T47D (cell line): ENCODE results near the gene GOLT1B.

Source experiments
- DNase-seq, 2 experiments: peaks; one replicate each; pipeline versions ENCODE4 v3.0.0 to v3.0.0-alpha.2; 2011 to 2012; ENCODE audit warnings: low read depth in 1 of 2, low spot score in 1 of 2
- JUND ChIP-seq: IDR thresholded peaks from 2 replicates; pipeline ENCODE4 v1.6.1; 2012; ENCODE audit warnings: low read depth
- in situ Hi-C: cut with HindIII; loops from 2 replicates; pipeline ENCODE4 v1.10.0; 2016; ENCODE audit warnings: low sequenced_read_pairs, low pct_unique_long_range_greater_than_20kb

The GOLT1B gene

DNA sequence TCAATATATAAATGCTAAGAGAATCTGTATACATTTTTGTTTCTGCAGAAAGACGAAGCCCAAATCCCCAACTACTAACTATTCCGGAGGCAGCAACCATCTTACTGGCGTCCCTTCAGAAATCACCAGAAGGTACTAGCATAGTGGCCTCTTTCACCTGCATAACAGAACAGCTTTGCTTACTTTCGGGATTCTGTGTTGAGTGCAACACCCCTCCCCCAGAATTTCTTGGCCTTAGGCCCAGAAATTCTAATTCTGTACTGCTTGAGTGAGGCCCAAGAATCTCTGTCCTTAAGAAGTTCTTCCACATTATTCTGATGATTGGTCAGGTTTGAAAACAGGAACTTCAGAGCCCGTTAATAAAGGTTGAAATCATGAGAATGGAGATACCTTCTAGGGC, 27.4 kb downstream of the GOLT1B start:
- in situ Hi-C loops: no loop called here
- TF ChIP-seq JUND: no peak
- no peak for DNase-seq

DNA sequence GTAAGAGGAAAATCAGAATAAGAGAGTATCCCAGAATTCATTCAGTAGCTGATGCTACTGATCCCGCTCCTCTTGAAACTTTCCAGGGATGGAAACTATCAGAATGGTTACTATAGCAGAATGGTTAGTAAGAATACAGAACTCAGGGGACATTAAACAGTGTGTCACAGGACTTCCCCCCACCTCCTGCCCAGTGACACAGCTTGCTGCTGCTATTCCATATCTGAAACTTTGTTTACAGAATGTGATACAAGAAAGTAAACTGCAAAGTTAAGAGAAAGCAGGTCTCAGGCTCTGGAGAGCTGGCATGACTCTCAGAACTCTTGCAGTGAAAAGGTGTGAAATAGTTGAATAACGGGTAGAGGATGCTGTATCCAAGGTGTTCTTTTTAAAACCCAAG, 27.9 kb downstream of the GOLT1B start:
- in situ Hi-C loops: no loop called here
- no peak for TF ChIP-seq JUND
- no peak for DNase-seq

- no peak for DNase-seq
- in situ Hi-C loops: no loop called here
- no peak for TF ChIP-seq JUND
These were observed 36.6 kb downstream of the GOLT1B start for GRCh38 chr12:21538061-21538653.

DNA sequence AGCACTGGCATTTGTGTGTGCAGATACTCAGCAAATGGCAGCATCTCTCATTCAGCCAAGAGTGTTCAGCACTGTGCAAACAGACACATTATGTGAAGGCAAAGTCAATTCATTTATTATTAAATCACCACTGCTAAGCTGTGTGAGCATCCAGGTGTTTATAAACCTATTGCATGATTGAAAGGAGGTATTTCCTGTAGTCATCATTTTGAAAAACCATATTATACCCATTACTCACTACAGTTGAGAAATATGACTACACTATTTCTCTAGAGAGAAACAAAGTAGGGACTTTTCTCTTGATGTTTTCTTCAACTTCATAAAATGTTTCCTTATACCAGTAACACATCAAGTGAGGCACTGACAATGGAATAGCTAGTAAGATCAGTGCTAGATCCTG, 38.2 kb downstream of the GOLT1B start:
- no peak for DNase-seq
- in situ Hi-C loops: no loop called here
- TF ChIP-seq JUND: no peak

GRCh38 chr12:21541773-21542172, 40.2 kb downstream of the GOLT1B start:
- no peak for TF ChIP-seq JUND
- in situ Hi-C loops: no loop called here
- DNase-seq: no peak

GRCh38 chr12:21542403-21542802, 40.8 kb downstream of the GOLT1B start:
- in situ Hi-C loops: no loop called here
- TF ChIP-seq JUND: no peak
- no peak for DNase-seq

GRCh38 chr12:21543151-21543550, 41.6 kb downstream of the GOLT1B start:
- DNase-seq: no peak
- in situ Hi-C loops: no loop called here
- no peak for TF ChIP-seq JUND

DNA sequence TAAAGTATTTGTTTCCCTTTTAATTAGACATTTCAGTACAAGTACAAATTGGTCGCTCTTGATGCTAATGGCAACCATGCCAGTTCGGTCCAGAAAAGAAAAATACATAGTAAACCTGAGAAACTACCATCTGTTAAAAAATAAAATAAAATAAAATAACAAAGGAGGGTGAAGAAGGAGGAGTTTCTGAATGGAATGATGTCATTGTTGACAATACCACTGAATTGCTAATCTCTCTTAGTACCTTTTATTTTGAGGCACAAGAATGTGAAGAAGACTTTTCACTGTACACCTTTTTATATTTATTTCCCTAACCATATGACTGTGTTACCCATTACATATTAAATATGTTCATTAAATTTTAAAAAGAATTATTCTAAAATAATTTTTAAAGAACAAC, 44.0 kb downstream of the GOLT1B start:
- in situ Hi-C loops: no loop called here
- DNase-seq: no peak
- no peak for TF ChIP-seq JUND

DNA sequence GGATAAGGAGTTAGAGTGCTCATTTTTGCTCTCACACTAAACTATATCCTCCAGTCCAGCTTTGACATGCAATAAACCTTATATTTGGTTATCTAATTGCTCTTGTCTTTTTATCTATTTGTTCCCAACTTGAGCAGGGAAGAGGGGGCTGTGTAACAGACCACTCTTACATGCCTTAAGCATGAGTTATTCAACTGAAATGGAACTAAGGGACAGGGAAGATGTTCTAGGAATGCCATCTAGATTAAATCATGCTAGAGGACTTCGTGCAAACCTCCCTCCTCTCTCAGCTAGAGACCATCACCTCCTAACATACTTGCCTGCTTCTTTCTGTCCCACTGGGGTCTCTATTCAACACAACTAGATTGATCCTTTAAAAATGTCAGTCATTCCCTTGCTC, 45.1 kb downstream of the GOLT1B start:
- no peak for DNase-seq
- TF ChIP-seq JUND: no peak
- in situ Hi-C loops: no loop called here

DNA sequence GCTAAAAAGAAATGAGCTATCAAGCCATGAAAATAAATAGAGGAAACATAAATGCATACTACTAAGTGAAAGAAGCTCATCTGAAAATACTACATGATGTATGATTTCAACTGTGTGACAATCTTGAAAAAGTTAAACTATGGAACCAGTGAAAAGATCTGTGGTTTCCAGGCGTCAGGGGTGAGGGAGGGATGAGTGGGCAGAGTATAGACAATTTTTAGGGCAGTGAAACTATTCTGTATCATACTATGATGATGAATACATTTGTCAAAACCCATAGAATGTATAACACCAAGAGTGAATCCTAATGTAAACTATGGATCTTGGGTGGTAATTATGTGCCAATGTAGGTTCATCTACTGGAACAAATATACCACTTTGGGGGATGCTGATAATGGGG, 45.8 kb downstream of the GOLT1B start:
- TF ChIP-seq JUND: no peak
- DNase-seq: no peak
- in situ Hi-C loops: no loop called here

GRCh38 chr12:21551841-21552465, 50.4 kb downstream of the GOLT1B start:
- no peak for DNase-seq
- no peak for TF ChIP-seq JUND
- in situ Hi-C loops: no loop called here

GRCh38 chr12:21552635-21553328, 51.2 kb downstream of the GOLT1B start:
- no peak for TF ChIP-seq JUND
- in situ Hi-C loops: no loop called here
- DNase-seq: no peak

- TF ChIP-seq JUND: no peak
- no peak for DNase-seq
- in situ Hi-C loops: no loop called here
These were observed 51.7 kb downstream of the GOLT1B start for GRCh38 chr12:21553329-21553675.

- no peak for TF ChIP-seq JUND
- no peak for DNase-seq
- in situ Hi-C loops: no loop called here
These were observed 56.6 kb downstream of the GOLT1B start for GRCh38 chr12:21558100-21558679.
